Measurements from ENCODE around the gene NDUFS4. TPM values are rescaled to one million over a fixed set of nuclear protein-coding genes. Genes with fewer than 3 reads are reported as not detected.
"Not testable (repeated sequence)": the region's sequence is repeated elsewhere in the genome, so short reads cannot be mapped to it uniquely, and the experiment has no call there.

Gene NDUFS4
- polyA plus RNA-seq, 1 of the 3 experiments (the other 2 are of a cell fraction): 104 TPM

- TF ChIP-seq USF2 (IDR thresholded peaks at IDR 0.05; ENCODE audit: borderline replicate concordance, low read depth, low read length) (no peak), TEAD4 (IDR thresholded peaks at IDR 0.05; ENCODE audit: borderline replicate concordance, insufficient read depth) (no peak), NFIC (IDR thresholded peaks at IDR 0.05; ENCODE audit: borderline replicate concordance) (no peak), GABPA (IDR thresholded peaks at IDR 0.05; ENCODE audit: low read depth) (no peak), GATA2 (CRISPR knock-in tag; IDR thresholded peaks at IDR 0.05) (no peak), RAD21 (IDR thresholded peaks at IDR 0.05; ENCODE audit: low read length) (no peak), EZH2phosphoT487 (IDR thresholded peaks at IDR 0.05; ENCODE audit: borderline replicate concordance, low read depth) (no peak)
These were observed 14.7 kb upstream of the NDUFS4 start (continued) for GRCh38 chr5:53545744-53546143.

GRCh38 chr5:53547226-53547625 is 13.2 kb upstream of the NDUFS4 start:
- H4K20me1 ChIP-seq (ENCODE audit: insufficient read depth): no peaks in the 10 kb centered on the region
- no peaks in the 10 kb centered on the region for H3F3A ChIP-seq (replicated peaks; ENCODE audit: insufficient read depth)
- no peak overlapping the region for H3K4me2 ChIP-seq
- H3K4me3 ChIP-seq (ENCODE audit: low read depth in 2 of 2, low read length in 1 of 2): no peak overlapping the region
- no peak overlapping the region for H3K9ac ChIP-seq
- H3K79me2 ChIP-seq (ENCODE audit: insufficient read depth): no peaks in the 10 kb centered on the region
- H3K4me1 ChIP-seq (ENCODE audit: control insufficient read depth in 1 of 2, insufficient read depth in 2 of 2, low read depth in 1 of 2, low read length in 1 of 2): no peaks in the 10 kb centered on the region; a peak in 1 of 4 replicates
- H3K27me3 ChIP-seq (ENCODE audit: insufficient read depth): no peaks in the 10 kb centered on the region
- ChIA-PET CTCF (no interaction called here), POLR2A (no interaction called here)
- no peaks in the 10 kb centered on the region for H3K9me3 ChIP-seq
- no peak for TF ChIP-seq GATA2 (CRISPR knock-in tag; IDR thresholded peaks at IDR 0.05)
- no peak for TF ChIP-seq ELF1 (IDR thresholded peaks at IDR 0.05)
- TF ChIP-seq RFX5 (IDR thresholded peaks at IDR 0.05; ENCODE audit: low read length): no peak
- TF ChIP-seq YY1 (IDR thresholded peaks at IDR 0.05; ENCODE audit: low read depth): no peak
- no peak for TF ChIP-seq GABPA (IDR thresholded peaks at IDR 0.05; ENCODE audit: low read depth)
- no peak for TF ChIP-seq RXRA (IDR thresholded peaks at IDR 0.05; ENCODE audit: borderline replicate concordance, low read depth)
- no peak for TF ChIP-seq NRF1 (IDR thresholded peaks at IDR 0.05; ENCODE audit: low read depth, low read length)
- no peak for TF ChIP-seq RAD21 (IDR thresholded peaks at IDR 0.05; ENCODE audit: low read length)
- no peak for TF ChIP-seq EZH2phosphoT487 (IDR thresholded peaks at IDR 0.05; ENCODE audit: borderline replicate concordance, low read depth)
- no peak for TF ChIP-seq TAF1 (IDR thresholded peaks at IDR 0.05; ENCODE audit: borderline replicate concordance, low read depth, low read length)
- no peak for TF ChIP-seq NFIC (IDR thresholded peaks at IDR 0.05; ENCODE audit: borderline replicate concordance)
- TF ChIP-seq MAX (IDR thresholded peaks at IDR 0.05; ENCODE audit: low read depth): no peak
- no peak for TF ChIP-seq TCF12 (IDR thresholded peaks at IDR 0.05)
- TF ChIP-seq POLR2AphosphoS5 (IDR thresholded peaks at IDR 0.05; ENCODE audit: low read depth, low read length): no peak
- H3K27ac ChIP-seq (ENCODE audit: low read depth in 2 of 2, low read length in 1 of 2): no peak overlapping the region
- no peaks in the 10 kb centered on the region for H3K36me3 ChIP-seq (replicated peaks in 1 of 2; ENCODE audit: control insufficient read depth in 1 of 2, insufficient read depth in 2 of 2, low read length in 1 of 2)
- no peak overlapping the region for H2AFZ ChIP-seq (ENCODE audit: low read depth)
- WGBS (ENCODE audit: low lambda C conversion rate): 91% methylated on average over 4 of the region's 4 CpGs
- H3K9me2 ChIP-seq: no peaks in the 10 kb centered on the region
- DNase-seq: no peak

- POLR2A ChIA-PET; CTCF ChIA-PET; H3K4me3 ChIP-seq (ENCODE audit: low read depth in 2 of 2, low read length in 1 of 2); H3K4me2 ChIP-seq; H3K27ac ChIP-seq (ENCODE audit: low read depth in 2 of 2, low read length in 1 of 2); H4K20me1 ChIP-seq (ENCODE audit: insufficient read depth); H3K27me3 ChIP-seq (ENCODE audit: insufficient read depth); H3K9ac ChIP-seq; H3K4me1 ChIP-seq (ENCODE audit: control insufficient read depth in 1 of 2, insufficient read depth in 2 of 2, low read depth in 1 of 2, low read length in 1 of 2); DNase-seq; H3K9me2 ChIP-seq; H3F3A ChIP-seq (replicated peaks; ENCODE audit: insufficient read depth); H2AFZ ChIP-seq (ENCODE audit: low read depth); H3K9me3 ChIP-seq; H3K36me3 ChIP-seq (replicated peaks in 1 of 2; ENCODE audit: control insufficient read depth in 1 of 2, insufficient read depth in 2 of 2, low read length in 1 of 2); H3K79me2 ChIP-seq (ENCODE audit: insufficient read depth): not testable (repeated sequence)
- 87% methylated on average over 7 of the region's 7 CpGs for WGBS (ENCODE audit: low lambda C conversion rate)
These were observed 11.9 kb upstream of the NDUFS4 start for GRCh38 chr5:53548501-53548900.
